Measurements from ENCODE around the gene CCNY. TPM values are rescaled to one million over a fixed set of nuclear protein-coding genes. Genes with fewer than 3 reads are reported as not detected.

Gene CCNY
- total RNA-seq, 2 experiments from 2014 or later = 64.9 to 66.9 TPM

DNA sequence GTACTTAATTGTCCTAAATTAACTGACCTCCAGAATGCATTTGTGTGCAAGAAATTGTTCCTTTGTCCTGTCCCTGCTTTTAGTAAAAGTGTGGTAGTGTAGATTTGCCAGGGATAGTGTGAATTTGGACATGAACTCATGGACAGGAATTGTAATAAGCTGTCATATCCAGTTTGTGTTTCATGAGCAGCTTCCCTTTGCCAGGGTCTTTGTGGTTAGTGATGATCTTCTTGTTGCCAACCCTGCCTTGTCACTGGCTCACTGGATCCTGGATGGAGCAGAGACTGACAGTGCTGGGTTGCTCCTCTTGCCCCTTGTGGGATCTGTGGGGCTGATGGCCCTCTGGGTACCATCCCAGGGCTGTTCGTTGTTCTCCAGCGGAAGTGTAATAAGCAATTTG lies 110.1 kb downstream of the CCNY start:
- Mint-ChIP-seq H3K36me3 (ENCODE audit: low read depth) (peaks cover 45% of the 10 kb centered on the region), H3K27me3 (no peaks in the 10 kb centered on the region), H3K27ac (peak overlapping the region; percentile 93), H3K9me3 (peaks cover 21% of the 10 kb centered on the region), H3K4me3 (peak overlapping the region; percentile 31), H3K4me1 (ENCODE audit: low read depth) (peaks cover 80% of the 10 kb centered on the region)
- intact Hi-C loops (cut with DNase I, micrococcal nuclease) = loop anchor here in 1 of 2 experiments (10.0 kb wide), 1 partner anchor 322 kb away; the partner anchor contains the start of gene CREM
- ChIA-PET POLR2A (no interaction called here), CTCF (interaction anchor here (1.0 kb wide), 1 partner anchor 15 kb away, joined by 3 read pairs; no protein-coding TSS in a partner anchor)
- no peak for ATAC-seq (ENCODE audit: poor library complexity)
- H3K27ac ChIP-seq (ENCODE audit: low read depth in 1 of 2, low read length in 2 of 2) = no peak overlapping the region
- H3K36me3 ChIP-seq (ENCODE audit: insufficient read depth, low read length) = no peaks in the 10 kb centered on the region
- H3K9me3 ChIP-seq (ENCODE audit: control insufficient read depth in 1 of 2, insufficient read depth in 1 of 2, low read length in 2 of 2) = peaks cover 20 to 36% of the 10 kb centered on the region in 2 experiments
- TF ChIP-seq, protein P1, sequence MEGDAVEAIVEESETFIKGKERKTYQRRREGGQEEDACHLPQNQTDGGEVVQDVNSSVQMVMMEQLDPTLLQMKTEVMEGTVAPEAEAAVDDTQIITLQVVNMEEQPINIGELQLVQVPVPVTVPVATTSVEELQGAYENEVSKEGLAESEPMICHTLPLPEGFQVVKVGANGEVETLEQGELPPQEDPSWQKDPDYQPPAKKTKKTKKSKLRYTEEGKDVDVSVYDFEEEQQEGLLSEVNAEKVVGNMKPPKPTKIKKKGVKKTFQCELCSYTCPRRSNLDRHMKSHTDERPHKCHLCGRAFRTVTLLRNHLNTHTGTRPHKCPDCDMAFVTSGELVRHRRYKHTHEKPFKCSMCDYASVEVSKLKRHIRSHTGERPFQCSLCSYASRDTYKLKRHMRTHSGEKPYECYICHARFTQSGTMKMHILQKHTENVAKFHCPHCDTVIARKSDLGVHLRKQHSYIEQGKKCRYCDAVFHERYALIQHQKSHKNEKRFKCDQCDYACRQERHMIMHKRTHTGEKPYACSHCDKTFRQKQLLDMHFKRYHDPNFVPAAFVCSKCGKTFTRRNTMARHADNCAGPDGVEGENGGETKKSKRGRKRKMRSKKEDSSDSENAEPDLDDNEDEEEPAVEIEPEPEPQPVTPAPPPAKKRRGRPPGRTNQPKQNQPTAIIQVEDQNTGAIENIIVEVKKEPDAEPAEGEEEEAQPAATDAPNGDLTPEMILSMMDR (IDR thresholded peaks at IDR 0.05) = no peak
- no peak overlapping the region for H3K4me3 ChIP-seq (ENCODE audit: low read length)
- no peaks in the 10 kb centered on the region for H3K27me3 ChIP-seq (ENCODE audit: control insufficient read depth in 1 of 2, insufficient read depth in 2 of 2, low read length in 2 of 2)
- DNase-seq = no peak
- peaks cover 54% of the 10 kb centered on the region for H3K4me1 ChIP-seq (ENCODE audit: insufficient read depth, low read length)

DNA sequence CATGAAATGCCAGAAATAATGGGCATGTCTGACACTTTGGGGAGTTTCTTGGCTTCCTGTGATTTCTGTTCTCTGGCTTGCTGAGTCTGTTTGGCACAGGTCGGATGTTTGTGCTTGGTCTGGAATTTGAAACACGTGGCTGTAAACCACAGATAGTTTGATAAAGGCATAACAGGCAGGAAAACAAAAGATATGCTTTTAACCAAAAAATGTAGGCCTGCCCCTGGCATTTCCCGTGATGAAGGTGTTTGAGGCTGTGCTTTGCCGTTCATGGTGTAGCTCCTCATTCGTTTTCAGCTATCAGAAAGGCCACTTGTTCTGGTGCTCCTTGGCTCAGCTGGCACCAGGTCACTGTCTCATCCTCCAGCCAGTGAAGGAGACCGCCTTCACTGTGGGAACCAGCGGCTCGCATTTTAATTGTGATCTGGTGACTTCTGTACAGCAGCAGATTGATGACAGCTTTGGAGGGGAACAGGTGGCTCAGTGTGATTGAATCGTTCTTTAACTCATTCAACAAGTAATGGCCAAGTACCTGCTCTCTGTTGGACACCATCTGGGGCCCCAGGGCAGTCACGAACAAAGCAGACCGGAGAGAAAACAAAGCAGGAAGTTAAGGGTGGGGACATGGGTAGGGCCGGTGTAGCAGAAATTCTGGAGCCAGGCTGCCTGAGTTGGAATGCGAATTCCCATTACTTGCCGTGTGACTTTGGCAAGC lies 111.5 kb downstream of the CCNY start:
- Histone ChIP-seq H3K4me1 (ENCODE audit: insufficient read depth, low read length) (peaks cover 58% of the 10 kb centered on the region), H3K36me3 (ENCODE audit: insufficient read depth, low read length) (no peaks in the 10 kb centered on the region), H3K27ac (ENCODE audit: low read depth in 1 of 2, low read length in 2 of 2) (peak overlapping the region; percentile 64 to 81), H3K4me3 (ENCODE audit: low read length) (peak overlapping the region; percentile 15), H3K9me3 (ENCODE audit: control insufficient read depth in 1 of 2, insufficient read depth in 1 of 2, low read length in 2 of 2) (peaks cover 18 to 22% of the 10 kb centered on the region in 2 experiments), H3K27me3 (ENCODE audit: control insufficient read depth in 1 of 2, insufficient read depth in 2 of 2, low read length in 2 of 2) (no peaks in the 10 kb centered on the region)
- POLR2A ChIA-PET = interaction anchor here (1.0 to 1.7 kb wide), 3 partner anchors 11 to 321 kb away, joined by 4 to 10 read pairs (median 7); partner anchors contain the start of gene CREM
- intact Hi-C loops (cut with DNase I, micrococcal nuclease) = loop anchor here in 1 of 2 experiments (10.0 kb wide), 1 partner anchor 323 kb away; the partner anchor contains the start of gene CREM
- H3K27ac Mint-ChIP-seq = peak overlapping the region; percentile 93
- peak in 11 of 14 experiments; percentile 12 to 75 (median 25) for DNase-seq
- peaks cover 33% of the 10 kb centered on the region for H3K36me3 Mint-ChIP-seq (ENCODE audit: low read depth)
- H3K27me3 Mint-ChIP-seq = no peaks in the 10 kb centered on the region
- TF ChIP-seq, protein P1 (IDR thresholded peaks at IDR 0.05) = no peak
- peaks cover 14% of the 10 kb centered on the region for H3K9me3 Mint-ChIP-seq
- ATAC-seq (ENCODE audit: poor library complexity) = peak; percentile 77
- H3K4me1 Mint-ChIP-seq (ENCODE audit: low read depth) = peaks cover 80% of the 10 kb centered on the region
- H3K4me3 Mint-ChIP-seq = peak overlapping the region; percentile 52
- CTCF ChIA-PET = interaction anchor here (1.0 kb wide), 1 partner anchor 14 kb away, joined by 3 read pairs; no protein-coding TSS in a partner anchor

DNA sequence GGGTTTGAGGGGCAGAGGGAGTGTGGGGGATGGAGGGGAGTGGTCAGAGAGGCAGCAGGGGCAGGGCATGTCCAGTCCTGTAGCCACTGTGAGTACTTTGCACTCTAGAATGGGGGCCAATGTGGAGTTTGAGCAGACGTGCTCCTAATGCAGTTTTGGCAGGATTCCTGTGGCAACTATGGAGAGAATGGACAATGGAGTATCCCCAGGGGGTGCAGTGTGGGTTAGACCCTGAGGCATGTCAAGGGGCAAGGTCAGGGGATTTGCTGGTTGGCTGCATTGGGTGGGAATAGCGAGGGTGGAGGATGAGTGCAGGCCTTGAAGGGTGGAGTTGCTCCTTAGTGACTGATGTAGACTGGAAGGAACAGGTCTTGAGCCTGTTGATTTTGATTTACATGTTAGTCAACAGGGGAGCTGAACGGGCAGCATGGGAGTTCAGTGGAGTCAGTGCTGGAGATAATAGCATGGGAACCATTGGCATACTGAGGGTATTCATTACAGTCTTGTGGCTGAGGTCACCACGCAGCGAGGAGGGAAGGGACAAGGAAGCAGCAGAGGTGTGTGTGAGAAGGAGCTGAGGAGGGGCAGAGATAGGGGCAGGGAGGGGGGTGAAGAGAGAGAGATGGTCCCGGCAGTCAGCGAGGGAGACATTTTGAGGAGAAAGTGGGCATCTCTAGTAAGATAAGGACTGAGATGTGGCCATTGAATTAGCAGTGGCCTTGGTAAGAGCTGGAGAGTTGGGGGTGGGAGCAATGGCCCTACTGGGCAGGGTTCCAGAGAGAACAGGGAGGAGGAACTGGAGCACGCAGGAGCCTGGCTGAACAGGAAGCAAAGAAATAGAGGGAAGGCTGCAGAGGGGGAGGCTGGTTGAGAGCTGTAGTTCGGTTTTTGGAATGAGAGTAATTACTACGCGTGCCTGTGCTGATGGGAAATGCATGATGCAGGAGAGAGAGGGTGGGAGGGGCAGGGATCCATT lies 112.7 kb downstream of the CCNY start:
- Histone ChIP-seq H3K4me1 (ENCODE audit: insufficient read depth, low read length) (peaks cover 59% of the 10 kb centered on the region), H3K27me3 (ENCODE audit: control insufficient read depth in 1 of 2, insufficient read depth in 2 of 2, low read length in 2 of 2) (no peaks in the 10 kb centered on the region), H3K9me3 (ENCODE audit: control insufficient read depth in 1 of 2, insufficient read depth in 1 of 2, low read length in 2 of 2) (peaks cover 12 to 16% of the 10 kb centered on the region in 2 experiments), H3K4me3 (ENCODE audit: low read length) (no peak overlapping the region), H3K27ac (ENCODE audit: low read depth in 1 of 2, low read length in 2 of 2) (peak overlapping the region; percentile 64 to 81), H3K36me3 (ENCODE audit: insufficient read depth, low read length) (no peaks in the 10 kb centered on the region)
- peaks cover 88% of the 10 kb centered on the region for H3K4me1 Mint-ChIP-seq (ENCODE audit: low read depth)
- peak overlapping the region; percentile 93 for H3K27ac Mint-ChIP-seq
- ChIA-PET POLR2A (interaction anchor here (0.6 to 1.7 kb wide), 2 partner anchors 8 to 322 kb away, joined by 4 to 7 read pairs; partner anchors contain the start of gene CREM), CTCF (no interaction called here)
- peaks cover 9% of the 10 kb centered on the region for H3K9me3 Mint-ChIP-seq
- no peak for DNase-seq
- intact Hi-C loops (cut with DNase I, micrococcal nuclease) = loop anchor here in 1 of 2 experiments (10.0 kb wide), 1 partner anchor 324 kb away; the partner anchor contains the start of gene CREM
- peak overlapping the region; percentile 55 for H3K4me3 Mint-ChIP-seq
- peaks cover 28% of the 10 kb centered on the region for H3K36me3 Mint-ChIP-seq (ENCODE audit: low read depth)
- no peak for ATAC-seq (ENCODE audit: poor library complexity)
- TF ChIP-seq, protein P1 (IDR thresholded peaks at IDR 0.05) = no peak
- no peaks in the 10 kb centered on the region for H3K27me3 Mint-ChIP-seq
